H1 (cell line): Measurements from ENCODE around the gene FOXD4L1. TPM values are rescaled to one million over a fixed set of nuclear protein-coding genes. Genes with fewer than 3 reads are reported as not detected.
"Not testable (repeated sequence)": the region's sequence is repeated elsewhere in the genome, so short reads cannot be mapped to it uniquely, and the experiment has no call there.

ENCODE experiments used
- CTCF ChIA-PET: fragments of 300-600 bp; sonication (Branson Sonifier 250); formaldehyde crosslinking; loops from one replicate; lab custom pipeline; 2021; ENCODE audit not compliant: partially characterized antibody; lab: Charles Lee
- POLR2A ChIA-PET: fragments of 300-600 bp; sonication (Branson Sonifier 250); formaldehyde crosslinking; loops from one replicate; lab custom pipeline; 2021; ENCODE audit warnings: inconsistent platforms; ENCODE audit not compliant: partially characterized antibody; lab: Charles Lee
- DNase-seq, 2 experiments: peaks; one replicate each; pipeline versions ENCODE4 v3.0.0 to v3.0.0-alpha.2; 2010 to 2022; ENCODE audit warnings: low spot score in 2 of 2, low read depth in 1 of 2, mixed read lengths in 1 of 2
- FAIRE-seq: peaks from 2 replicates; lab custom pipeline; 2011; peaks lifted over from hg19 to GRCh38; lab: Jason Lieb, UNC
- H2AFZ ChIP-seq: 2 replicates; pipeline ENCODE4 v1.8.1; 2012; ENCODE audit warnings: low read length, inconsistent platforms
- H2AK5ac ChIP-seq: 2 replicates; pipeline ENCODE4 v1.6.1; 2013; ENCODE audit warnings: low read depth, low read length
- H2BK120ac ChIP-seq: replicated peaks from 2 replicates; pipeline ENCODE3; 2013; ENCODE audit warnings: low read depth, low read length, inconsistent platforms
- H2BK12ac ChIP-seq: 2 replicates; pipeline ENCODE4 v1.6.1; 2013; ENCODE audit warnings: low read depth, low read length
- H2BK15ac ChIP-seq: 2 replicates; pipeline ENCODE4 v1.6.1; 2013; ENCODE audit warnings: low read length
- H2BK20ac ChIP-seq: 2 replicates; pipeline ENCODE4 v1.6.1; 2013; ENCODE audit warnings: low read length
- H2BK5ac ChIP-seq: 2 replicates; pipeline ENCODE4 v1.6.1; 2013; ENCODE audit warnings: low read depth, low read length
- H3K14ac ChIP-seq: 2 replicates; pipeline ENCODE4 v1.6.1; 2013; ENCODE audit warnings: inconsistent platforms; ENCODE audit not compliant: insufficient read length
- H3K18ac ChIP-seq: 2 replicates; pipeline ENCODE4 v1.6.1; 2013; ENCODE audit warnings: low read length; ENCODE audit errors: extremely low read depth
- H3K23ac ChIP-seq: 2 replicates; pipeline ENCODE4 v1.6.1; 2013; ENCODE audit warnings: inconsistent platforms; ENCODE audit not compliant: insufficient read length
- H3K23me2 ChIP-seq: 2 replicates; pipeline ENCODE4 v1.6.1; 2013; ENCODE audit warnings: low read depth, low read length
- H3K27ac ChIP-seq: 2 replicates; pipeline ENCODE4 v1.6.1; 2011; ENCODE audit warnings: low read depth, low read length, inconsistent platforms
- H3K27me3 ChIP-seq, 4 experiments: replicated peaks in 1 of 4; 1 replicate in 1 of 4; 2 replicates in 3 of 4; pipeline versions ENCODE4 v1.6.1 to v1.8.1; 2011 to 2013; ENCODE audit warnings: low read length in 3 of 4, mild to moderate bottlenecking in 3 of 4, inconsistent platforms in 2 of 4, mixed read lengths in 2 of 4, moderate library complexity in 1 of 4; ENCODE audit not compliant: control insufficient read depth in 3 of 4, insufficient read depth in 3 of 4; ENCODE audit errors: extremely low read depth in 1 of 4
- H3K36me3 ChIP-seq, 4 experiments: 2 replicates each; pipeline versions ENCODE4 v1.6.1 to v1.8.1; 2011 to 2013; ENCODE audit warnings: mild to moderate bottlenecking in 4 of 4, low read length in 3 of 4, moderate library complexity in 2 of 4, control low read depth in 1 of 4, inconsistent platforms in 1 of 4; ENCODE audit not compliant: insufficient read depth in 4 of 4, control insufficient read depth in 2 of 4
- H3K4ac ChIP-seq: replicated peaks from 2 replicates; pipeline ENCODE3; 2013; ENCODE audit warnings: low read length, low read depth, mixed read lengths, inconsistent platforms; ENCODE audit not compliant: insufficient read length
- H3K4me1 ChIP-seq, 4 experiments: replicated peaks in 1 of 4; 1 replicate in 1 of 4; 2 replicates in 3 of 4; pipeline versions ENCODE4 v1.6.1 to v1.8.1; 2011 to 2013; ENCODE audit warnings: low read length in 3 of 4, inconsistent platforms in 2 of 4, mixed read lengths in 1 of 4; ENCODE audit not compliant: insufficient read depth in 4 of 4, control insufficient read depth in 3 of 4
- H3K4me2 ChIP-seq, 2 experiments: 2 replicates each; pipeline versions ENCODE4 v1.6.1 to v1.8.1; 2011 to 2013; ENCODE audit warnings: low read depth in 2 of 2, low read length in 2 of 2, control low read depth in 1 of 2, inconsistent platforms in 1 of 2, mild to moderate bottlenecking in 1 of 2; ENCODE audit not compliant: insufficient read depth in 1 of 2
- H3K4me3 ChIP-seq, 4 experiments: fragments of 200-600, 300-600 bp in 1 of 4; sonication (generic), shearing (Covaris generic), sonication (Bioruptor Twin) in 1 of 4; 2 replicates each; pipeline versions ENCODE4 v1.5.1 to v1.8.1; 2011 to 2016; ENCODE audit warnings: low read length in 4 of 4, low read depth in 3 of 4, control low read depth in 2 of 4, inconsistent platforms in 2 of 4, mild to moderate bottlenecking in 2 of 4, mixed read lengths in 1 of 4, moderate library complexity in 1 of 4; ENCODE audit not compliant: insufficient read depth in 2 of 4; ENCODE audit errors: extremely low read depth in 1 of 4
- H3K56ac ChIP-seq: replicated peaks from 2 replicates; pipeline ENCODE3; 2013; ENCODE audit warnings: low read depth, mild to moderate bottlenecking, mixed read lengths, low read length, inconsistent platforms; ENCODE audit not compliant: insufficient read length
- H3K79me1 ChIP-seq: 2 replicates; pipeline ENCODE4 v1.6.1; 2013; ENCODE audit warnings: low read depth, low read length, control low read depth
- H3K79me2 ChIP-seq, 2 experiments: 2 replicates each; pipeline versions ENCODE4 v1.6.1 to v1.8.1; 2012 to 2013; ENCODE audit warnings: low read length in 2 of 2, mild to moderate bottlenecking in 2 of 2, inconsistent platforms in 1 of 2; ENCODE audit not compliant: insufficient read depth in 2 of 2, control insufficient read depth in 1 of 2
- H3K9ac ChIP-seq, 4 experiments: replicated peaks in 1 of 4; 1 replicate in 1 of 4; 2 replicates in 3 of 4; pipeline versions ENCODE4 v1.6.1 to v1.8.1; 2011 to 2013; ENCODE audit warnings: low read depth in 3 of 4, low read length in 3 of 4, control low read depth in 2 of 4, mild to moderate bottlenecking in 2 of 4, moderate library complexity in 2 of 4, inconsistent platforms in 1 of 4; ENCODE audit errors: extremely low read depth in 1 of 4
- H3K9me3 ChIP-seq, 2 experiments: 2 replicates each; pipeline versions ENCODE4 v1.6.1 to v1.8.1; 2012 to 2013; ENCODE audit warnings: mild to moderate bottlenecking in 2 of 2, moderate library complexity in 2 of 2, control low read depth in 1 of 2, inconsistent platforms in 1 of 2, low read depth in 1 of 2, low read length in 1 of 2, mixed read lengths in 1 of 2; ENCODE audit not compliant: insufficient read depth in 2 of 2
- H4K20me1 ChIP-seq, 2 experiments: replicated peaks in 1 of 2; 2 replicates each; pipeline versions ENCODE3 to v1.8.1; 2011 to 2013; ENCODE audit warnings: inconsistent platforms in 2 of 2, low read length in 2 of 2, mild to moderate bottlenecking in 1 of 2; ENCODE audit not compliant: insufficient read depth in 2 of 2, control insufficient read depth in 1 of 2
- H4K5ac ChIP-seq: 2 replicates; pipeline ENCODE4 v1.6.1; 2013; ENCODE audit warnings: low read length, low read depth, mixed read lengths, inconsistent platforms; ENCODE audit not compliant: insufficient read length
- H4K8ac ChIP-seq: 2 replicates; pipeline ENCODE4 v1.8.0; 2013; ENCODE audit warnings: mild to moderate bottlenecking, moderate library complexity, low read length, inconsistent platforms; ENCODE audit not compliant: insufficient read depth; ENCODE audit errors: extremely low read depth
- H4K91ac ChIP-seq: replicated peaks from 2 replicates; pipeline ENCODE3; 2013; ENCODE audit warnings: low read length, mixed read lengths, inconsistent platforms; ENCODE audit not compliant: insufficient read length
- WGBS, 2 experiments: shearing (Covaris generic) in 1 of 2; methylation state at CpG; one replicate each; pipeline versions ENCODE4 v1.1.6 to v1.1.7; 2013 to 2015; ENCODE audit warnings: low lambda C conversion rate in 2 of 2, mixed read lengths in 2 of 2, inconsistent platforms in 1 of 2, low coverage in 1 of 2, missing lambda C conversion rate in 1 of 2; ENCODE audit not compliant: insufficient replicate concordance in 2 of 2, insufficient coverage in 1 of 2, insufficient read length in 1 of 2; ENCODE audit errors: extremely low coverage in 1 of 2, missing lambda C conversion rate in 1 of 2; 5-methylcytosine and 5-hydroxymethylcytosine counted together
- polyA plus RNA-seq, 7 experiments: library from polyadenylated mRNA; depleted of rRNA in 3 of 7; stranded (reverse) in 5 of 7; unstranded in 2 of 7; fragments of >200 nt in 5 of 7; fragments of 200-250 nt in 2 of 7; gene quantifications; 1 replicate in 5 of 7; 2 replicates in 1 of 7; 4 replicates in 1 of 7; pipeline versions ENCODE4 v1.2.1 to v1.2.3, GENCODE V29; 2011 to 2013; ENCODE audit warnings: missing spikeins in 2 of 7, mixed read lengths in 2 of 7
- total RNA-seq: library from RNA; stranded (reverse); fragmentation: NEBNext Ultra II Directional; extraction: Animal tissue kit (Norgen Biotek cat#: 25700); gene quantifications from 2 replicates; pipeline ENCODE4 v1.2.1, GENCODE V29; 2021

Gene FOXD4L1
- total and polyA plus RNA-seq, 2 of the 8 experiments (the other 6 are each of a cell fraction or from before 2014, with no cell fraction given), result not detected

DNA sequence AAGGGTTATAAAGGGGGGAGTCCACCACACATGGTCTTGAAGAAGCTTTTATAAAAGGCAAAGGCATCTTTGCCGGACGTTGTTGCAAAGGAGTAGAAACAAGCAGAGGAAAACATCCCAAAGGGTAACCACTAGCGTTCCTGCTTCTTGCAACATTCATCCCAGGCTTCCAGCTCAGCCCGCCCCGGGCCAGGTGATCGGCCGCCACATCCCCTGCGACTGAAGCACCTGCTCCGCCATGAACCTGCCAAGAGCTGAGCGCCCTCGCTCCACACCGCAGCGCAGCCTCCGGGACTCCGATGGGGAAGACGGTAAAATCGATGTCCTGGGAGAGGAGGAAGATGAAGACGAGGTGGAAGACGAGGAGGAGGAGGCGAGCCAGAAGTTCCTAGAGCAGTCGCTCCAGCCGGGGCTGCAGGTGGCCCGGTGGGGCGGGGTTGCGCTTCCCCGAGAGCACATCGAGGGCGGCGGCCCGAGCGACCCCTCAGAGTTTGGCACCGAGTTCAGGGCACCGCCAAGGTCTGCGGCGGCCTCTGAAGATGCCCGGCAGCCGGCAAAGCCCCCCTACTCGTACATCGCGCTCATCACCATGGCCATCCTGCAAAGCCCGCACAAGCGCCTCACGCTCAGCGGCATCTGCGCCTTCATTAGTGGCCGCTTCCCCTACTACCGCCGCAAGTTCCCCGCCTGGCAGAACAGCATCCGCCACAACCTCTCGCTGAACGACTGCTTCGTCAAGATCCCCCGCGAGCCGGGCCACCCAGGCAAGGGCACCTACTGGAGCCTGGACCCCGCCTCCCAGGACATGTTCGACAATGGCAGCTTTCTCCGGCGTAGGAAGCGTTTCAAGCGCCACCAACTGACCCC, 787 bp downstream of the FOXD4L1 start:
- H2BK120ac ChIP-seq, H3K9ac ChIP-seq, H2BK20ac ChIP-seq, H4K8ac ChIP-seq, H3K14ac ChIP-seq, H2BK15ac ChIP-seq, H3K4me1 ChIP-seq, H3K79me2 ChIP-seq, H4K91ac ChIP-seq, H4K20me1 ChIP-seq, H3K23ac ChIP-seq, H2BK12ac ChIP-seq, H3K9me3 ChIP-seq, H3K23me2 ChIP-seq, CTCF ChIA-PET, H2AK5ac ChIP-seq, H2BK5ac ChIP-seq, H2AFZ ChIP-seq, H3K36me3 ChIP-seq, H4K5ac ChIP-seq, H3K18ac ChIP-seq, H3K79me1 ChIP-seq, FAIRE-seq, H3K27ac ChIP-seq, POLR2A ChIA-PET, H3K4ac ChIP-seq, H3K56ac ChIP-seq: not testable (repeated sequence)
- peak in 1 of 2 experiments; percentile 61 for DNase-seq
- Histone ChIP-seq H3K27me3 (peaks cover 18 to 41% (median 35%) of the 10 kb centered on the region in 4 experiments; a peak in 6 of 7 replicates), H3K4me3 (0 out of 8 replicates have a peak overlapping the region, but pooled peaks of 1 of the 4 experiments have one; percentile 24), H3K4me2 (0 out of 4 replicates have a peak overlapping the region, but pooled peaks of 1 of the 2 experiments have one; percentile 50)
- 1% methylated on average over 8 of the region's 62 CpGs; no CpG with 5 or more reads in 1 of the 2 experiments for WGBS, 2 experiments
